Mucosa of rectum (tissue), 2 donors: ENCODE data around the gene PRR14.
"Not testable (repeated sequence)": the region's sequence is repeated elsewhere in the genome, so short reads cannot be mapped to it uniquely, and the experiment has no call there.

ENCODE experiments used
- H3K27ac ChIP-seq, 2 donors: one replicate each; pipeline ENCODE4 v1.7.0; 2013; ENCODE audit warnings: inconsistent platforms in 2 of 2, low read depth in 2 of 2, low read length in 2 of 2
- H3K27me3 ChIP-seq, 2 donors: one replicate each; pipeline ENCODE4 v1.7.0; 2013; ENCODE audit warnings: low read length in 2 of 2; ENCODE audit not compliant: control insufficient read depth in 2 of 2, insufficient read depth in 2 of 2
- H3K36me3 ChIP-seq, 2 donors: one replicate each; pipeline ENCODE4 v1.7.0; 2013; ENCODE audit warnings: low read length in 2 of 2; ENCODE audit not compliant: control insufficient read depth in 2 of 2, insufficient read depth in 2 of 2
- H3K4me1 ChIP-seq, 2 donors: one replicate each; pipeline ENCODE4 v1.7.0; 2013; ENCODE audit warnings: low read length in 2 of 2, mild to moderate bottlenecking in 1 of 2; ENCODE audit not compliant: control insufficient read depth in 2 of 2, insufficient read depth in 2 of 2
- H3K4me3 ChIP-seq, 2 donors: one replicate each; pipeline ENCODE4 v1.7.0; 2013; ENCODE audit warnings: low read length in 2 of 2
- H3K9ac ChIP-seq, 2 donors: one replicate each; pipeline ENCODE4 v1.7.0; 2013; ENCODE audit warnings: low read length in 2 of 2, low read depth in 1 of 2, mild to moderate bottlenecking in 1 of 2
- H3K9me3 ChIP-seq, 2 donors: one replicate each; pipeline ENCODE4 v1.7.0; 2013; ENCODE audit warnings: low read length in 2 of 2; ENCODE audit not compliant: control insufficient read depth in 2 of 2
- donor health status: healthy.
- donor health status: Normal muscosa, but diverticular disease.

The PRR14 gene

DNA sequence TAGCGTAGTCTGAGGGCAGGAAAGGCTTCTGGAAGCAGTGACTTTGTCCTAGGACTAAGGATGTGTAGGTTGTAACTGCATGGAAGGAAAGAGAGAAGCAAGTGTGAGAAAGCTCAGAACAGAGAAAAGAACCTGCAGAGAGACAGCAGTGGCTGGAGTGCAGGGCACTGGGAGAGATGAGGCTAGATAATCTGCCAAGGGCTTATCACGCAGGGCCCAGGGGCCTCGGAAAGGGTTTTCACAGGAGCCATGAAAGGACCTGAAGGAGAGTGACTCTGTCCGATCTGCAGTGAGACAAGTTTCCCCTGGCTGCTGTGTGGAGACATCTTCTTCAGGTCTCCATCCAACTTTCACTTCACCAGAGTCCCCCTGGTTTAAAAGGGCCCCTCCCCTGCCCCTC, 41.1 kb downstream of the PRR14 start:
- H3K4me3 ChIP-seq = no peak overlapping the region
- no peaks in the 10 kb centered on the region for H3K9me3 ChIP-seq
- no peak overlapping the region for H3K9ac ChIP-seq
- peaks cover 0 to 4% of the 10 kb centered on the region in 2 donors for H3K4me1 ChIP-seq
- no peaks in the 10 kb centered on the region for H3K27me3 ChIP-seq
- H3K36me3 ChIP-seq = no peaks in the 10 kb centered on the region
- H3K27ac ChIP-seq = no peak overlapping the region

- no peaks in the 10 kb centered on the region for H3K27me3 ChIP-seq
- H3K27ac ChIP-seq = no peak overlapping the region
- peaks cover 5 to 8% of the 10 kb centered on the region in 2 donors for H3K4me1 ChIP-seq
- no peak overlapping the region for H3K9ac ChIP-seq
- H3K36me3 ChIP-seq = no peaks in the 10 kb centered on the region
- H3K4me3 ChIP-seq = no peak overlapping the region
- H3K9me3 ChIP-seq = no peaks in the 10 kb centered on the region
These were observed 41.8 kb downstream of the PRR14 start for GRCh38 chr16:30692396-30693064.

GRCh38 chr16:30694926-30695693, 44.4 kb downstream of the PRR14 start:
- Histone ChIP-seq H3K9ac (no peak overlapping the region), H3K9me3 (no peaks in the 10 kb centered on the region), H3K27ac (no peak overlapping the region), H3K4me1 (peaks cover 18% of the 10 kb centered on the region in 2 donors), H3K27me3 (no peaks in the 10 kb centered on the region), H3K36me3 (peaks cover 0 to 4% of the 10 kb centered on the region in 2 donors), H3K4me3 (no peak overlapping the region)

GRCh38 chr16:30696646-30697045, 45.9 kb downstream of the PRR14 start:
- H3K9ac ChIP-seq, H3K27me3 ChIP-seq, H3K27ac ChIP-seq, H3K9me3 ChIP-seq, H3K4me3 ChIP-seq: not testable (repeated sequence)
- H3K36me3 ChIP-seq = peaks cover 11 to 18% of the 10 kb centered on the region in 2 donors
- H3K4me1 ChIP-seq = peaks cover 19 to 23% of the 10 kb centered on the region in 2 donors

DNA sequence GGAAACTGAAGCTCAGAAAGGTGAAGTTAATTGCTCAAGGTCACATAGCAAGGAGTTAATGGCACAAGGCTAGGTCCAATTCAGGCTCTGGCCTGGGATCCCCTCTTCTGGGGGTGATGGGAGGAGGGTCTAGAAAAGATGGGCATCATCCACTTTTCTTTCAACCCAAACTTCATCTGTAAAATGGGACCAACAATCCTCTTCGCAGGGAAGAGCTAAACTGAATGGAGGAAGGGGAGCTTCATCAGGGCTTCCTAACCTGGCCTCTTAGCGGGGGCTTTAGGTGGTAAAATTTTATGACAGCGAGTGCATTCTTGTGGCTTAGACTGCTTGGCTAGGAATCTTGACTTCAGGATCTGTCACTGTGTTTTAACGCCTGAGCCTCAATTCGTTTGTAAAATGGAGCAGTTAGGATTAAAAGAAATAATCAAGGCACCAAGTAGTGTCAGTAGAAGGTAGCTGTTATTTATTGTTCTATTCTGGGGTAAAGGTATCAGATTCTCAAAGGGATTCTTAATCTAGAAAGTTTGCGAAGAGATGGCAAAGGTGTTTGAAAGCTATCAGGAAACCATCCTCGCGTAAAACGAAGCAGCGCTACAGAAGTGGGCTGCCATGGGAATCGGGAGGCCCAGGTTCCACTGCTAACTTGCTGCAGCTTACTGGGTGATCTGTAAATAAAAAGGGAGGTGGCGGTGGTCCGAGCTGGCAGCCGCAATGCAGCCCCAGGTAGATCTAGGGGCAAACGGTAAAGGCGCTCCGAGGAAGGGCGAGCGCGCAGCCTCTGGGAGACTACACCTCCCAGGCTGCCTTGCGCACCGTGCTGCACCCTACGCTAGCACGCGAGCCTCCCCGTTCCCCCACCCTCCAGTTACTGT, 46.7 kb downstream of the PRR14 start:
- Histone ChIP-seq H3K4me3 (peak overlapping the region; percentile 90 to 96), H3K36me3 (peaks cover 12 to 18% of the 10 kb centered on the region in 2 donors), H3K9ac (peak overlapping the region; percentile 92 to 99), H3K27ac (peak overlapping the region; percentile 100), H3K27me3 (no peaks in the 10 kb centered on the region), H3K9me3 (no peaks in the 10 kb centered on the region), H3K4me1 (peaks cover 19 to 23% of the 10 kb centered on the region in 2 donors)

- Histone ChIP-seq H3K4me1 (peaks cover 19 to 23% of the 10 kb centered on the region in 2 donors), H3K4me3 (peak overlapping the region; percentile 90 to 96), H3K27ac (peak overlapping the region; percentile 100), H3K36me3 (peaks cover 16 to 22% of the 10 kb centered on the region in 2 donors), H3K9ac (peak overlapping the region; percentile 92 to 99), H3K27me3 (no peaks in the 10 kb centered on the region), H3K9me3 (no peaks in the 10 kb centered on the region)
These were observed 47.5 kb downstream of the PRR14 start for GRCh38 chr16:30698139-30698815.

- Histone ChIP-seq H3K9ac (peak within 1 kb of the TSS; percentile 92 to 99), H3K27me3 (no peaks in the 10 kb centered on the region), H3K9me3 (no peaks in the 10 kb centered on the region), H3K36me3 (peaks cover 18 to 26% of the 10 kb centered on the region in 2 donors), H3K27ac (peak within 1 kb of the TSS; percentile 100), H3K4me1 (peaks cover 15 to 23% of the 10 kb centered on the region in 2 donors), H3K4me3 (peak within 1 kb of the TSS; percentile 90 to 96)
These were observed 48.3 kb downstream of the PRR14 start, which contains the start of gene SRCAP for GRCh38 chr16:30698816-30699614. TSS of gene SRCAP (plus strand) at chr16:30699171. CDS start at chr16:30700825, 1,654 bp downstream.

DNA sequence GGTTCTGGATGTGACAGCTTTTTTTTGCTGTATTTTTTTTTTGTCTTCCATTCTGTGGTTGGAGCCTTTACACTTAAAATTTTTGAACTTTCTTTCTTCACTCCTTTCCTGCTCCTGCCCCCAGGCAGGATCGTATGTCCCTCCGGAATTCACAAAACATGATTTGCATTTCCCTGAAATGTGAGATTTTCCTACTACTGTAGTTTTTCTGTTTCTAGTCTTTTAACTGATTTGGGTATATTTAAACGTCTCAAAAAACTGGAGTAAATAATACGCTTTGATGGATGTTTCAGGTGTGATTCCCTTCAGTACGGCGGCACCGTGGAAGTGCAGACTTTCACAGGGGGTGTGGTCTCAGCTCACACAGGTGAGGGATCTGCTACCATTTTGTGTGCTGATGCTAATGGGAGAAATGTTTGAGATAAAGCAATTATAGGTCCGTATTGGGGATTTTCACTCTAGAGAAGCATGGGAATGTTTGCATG, 48.9 kb downstream of the PRR14 start:
- Histone ChIP-seq H3K4me3 (peak overlapping the region; percentile 90 to 96), H3K9ac (peak overlapping the region; percentile 79 to 99)

GRCh38 chr16:30700491-30700890, 49.7 kb downstream of the PRR14 start:
- Histone ChIP-seq H3K4me1 (peaks cover 15 to 23% of the 10 kb centered on the region in 2 donors), H3K9me3 (no peaks in the 10 kb centered on the region), H3K4me3 (no peak overlapping the region), H3K9ac (no peak overlapping the region), H3K27me3 (no peaks in the 10 kb centered on the region), H3K27ac (no peak overlapping the region), H3K36me3 (peaks cover 28 to 38% of the 10 kb centered on the region in 2 donors)

More for the DNA sequence above, 48.9 kb downstream of the PRR14 start:
- peaks cover 25 to 32% of the 10 kb centered on the region in 2 donors for H3K36me3 ChIP-seq
- H3K27me3 ChIP-seq = no peaks in the 10 kb centered on the region
- H3K9me3 ChIP-seq = no peaks in the 10 kb centered on the region
- H3K4me1 ChIP-seq = peaks cover 15 to 23% of the 10 kb centered on the region in 2 donors
- H3K27ac ChIP-seq = peak overlapping the region; percentile 100
